Kidney (tissue), 14 donors: Measurements from ENCODE around the gene CPTP. TPM values are rescaled to one million over a fixed set of nuclear protein-coding genes. Genes with fewer than 3 reads are reported as not detected.

Source experiments
- DNase-seq, 5 donors: peaks; one replicate each; pipeline ENCODE4 v3.0.0-alpha.2; 2013 to 2020
- FAIRE-seq: peaks from 2 replicates; lab custom pipeline; 2012; peaks lifted over from hg19 to GRCh38; lab: Jason Lieb, UNC
- H3K27ac ChIP-seq, 2 donors: one replicate each; pipeline ENCODE4 v1.7.0; 2013; ENCODE audit warnings: low read depth in 2 of 2, low read length in 2 of 2, inconsistent platforms in 1 of 2
- H3K27me3 ChIP-seq: one replicate; pipeline ENCODE4 v1.7.1; 2013; ENCODE audit warnings: low read length, inconsistent platforms; ENCODE audit not compliant: control insufficient read depth, insufficient read depth
- H3K36me3 ChIP-seq, 3 donors: one replicate each; pipeline versions ENCODE4 v1.7.0 to v1.7.1; 2013; ENCODE audit warnings: low read length in 3 of 3, control low read depth in 1 of 3, inconsistent platforms in 1 of 3; ENCODE audit not compliant: insufficient read depth in 3 of 3, control insufficient read depth in 2 of 3
- H3K4me1 ChIP-seq, 3 donors: one replicate each; pipeline versions ENCODE4 v1.7.0 to v1.7.1; 2013; ENCODE audit warnings: low read length in 3 of 3, inconsistent platforms in 1 of 3, low read depth in 1 of 3; ENCODE audit not compliant: control insufficient read depth in 2 of 3, insufficient read depth in 2 of 3
- H3K4me3 ChIP-seq, 3 donors: one replicate each; pipeline versions ENCODE4 v1.7.0 to v1.8.1; 2013; ENCODE audit warnings: low read length in 3 of 3, control low read depth in 1 of 3, inconsistent platforms in 1 of 3
- H3K9ac ChIP-seq, 3 donors: one replicate each; pipeline versions ENCODE4 v1.7.0 to v1.7.1; 2013; ENCODE audit warnings: low read length in 3 of 3, control low read depth in 1 of 3, inconsistent platforms in 1 of 3
- H3K9me3 ChIP-seq, 3 donors: one replicate each; pipeline versions ENCODE4 v1.7.0 to v1.7.1; 2013; ENCODE audit warnings: low read length in 3 of 3, control low read depth in 1 of 3, inconsistent platforms in 1 of 3; ENCODE audit not compliant: control insufficient read depth in 2 of 3, insufficient read depth in 1 of 3
- CTCF ChIP-seq: IDR thresholded peaks from 3 replicates; pipeline ENCODE4 v1.5.1; 2012; ENCODE audit warnings: mild to moderate bottlenecking, moderate library complexity, borderline replicate concordance; ENCODE audit not compliant: insufficient read depth; ENCODE audit errors: extremely low read depth
- intact Hi-C: fragments of 100-400 bp; cut with DNase I; formaldehyde crosslinking; loops from one replicate; pipeline ENCODE4 v1.11.1; 2022
- polyA plus RNA-seq: library from polyadenylated mRNA; stranded (reverse); fragments of 350-450 nt; fragmentation: Illumina TruSeq; extraction: RNeasy Lipid Tissue Mini Kit (QIAGEN cat#74804); gene quantifications from one replicate; pipeline ENCODE4 v1.2.3, GENCODE V29; 2014; ENCODE audit warnings: low read depth, low replicate concordance; ENCODE audit not compliant: insufficient read depth
- total RNA-seq: library from RNA; stranded (reverse); fragmentation: NEBNext Ultra II Directional; extraction: Animal tissue kit (Norgen Biotek cat#: 25700); gene quantifications from one replicate; pipeline ENCODE4 v1.2.1, GENCODE V29; 2021
- donor health status: control.
- donor health status: control.
- donor health status: control.
- donor health status: control.
- donor health status: control.
- donor health status: DM: yes; HTN: yes; CAD: no.
- donor health status: Normal renal cell carcinoma (clear cell type).

The CPTP gene
- total and polyA plus RNA-seq, 2 donors from 2014 or later, result 21.9 to 51.5 TPM

DNA sequence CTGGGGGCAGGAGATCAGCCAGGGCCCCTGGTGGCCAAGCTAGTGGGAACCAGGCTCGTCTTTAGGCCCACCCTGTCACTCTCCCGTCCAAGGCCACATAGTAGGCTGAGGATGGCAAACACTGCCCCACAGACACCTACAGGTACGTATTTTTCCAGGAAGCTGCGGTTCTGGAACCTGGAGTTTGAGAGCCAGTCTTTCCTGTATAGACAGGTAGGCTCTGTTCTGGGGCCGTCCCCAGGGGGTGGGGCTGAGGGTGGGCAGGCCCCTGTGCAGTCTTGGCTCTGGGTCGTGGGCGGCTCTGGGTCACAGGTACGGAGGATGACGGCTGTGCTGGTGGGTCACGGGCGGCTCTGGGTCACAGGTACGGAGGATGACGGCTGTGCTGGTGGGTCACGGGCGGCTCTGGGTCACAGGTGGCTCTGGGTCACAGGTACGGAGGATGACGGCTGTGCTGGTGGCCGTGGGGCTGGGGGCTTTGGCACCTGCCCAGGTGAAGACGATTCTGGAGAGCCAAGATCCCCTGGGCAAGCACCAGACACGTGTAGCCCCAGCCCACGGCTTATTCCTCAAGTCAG is 14.0 kb upstream of the CPTP start:
- peaks cover 0 to 15% (median 11%) of the 10 kb centered on the region in 3 donors for H3K36me3 ChIP-seq
- H3K27me3 ChIP-seq, result no peaks in the 10 kb centered on the region
- no peak overlapping the region for H3K27ac ChIP-seq
- H3K9ac ChIP-seq, result no peak overlapping the region
- TF ChIP-seq CTCF, result no peak
- DNase-seq (no peak), FAIRE-seq (no peak)
- H3K4me3 ChIP-seq, result no peak overlapping the region
- no peaks in the 10 kb centered on the region for H3K9me3 ChIP-seq
- intact Hi-C loops, result no loop called here
- peaks cover 0 to 23% (median 12%) of the 10 kb centered on the region in 3 donors for H3K4me1 ChIP-seq

- no peaks in the 10 kb centered on the region for H3K9me3 ChIP-seq
- no peak overlapping the region for H3K9ac ChIP-seq
- no peak for TF ChIP-seq CTCF
- no peak overlapping the region for H3K27ac ChIP-seq
- DNase-seq (no peak), FAIRE-seq (no peak)
- H3K36me3 ChIP-seq, result peaks cover 0 to 15% (median 11%) of the 10 kb centered on the region in 3 donors
- peaks cover 0 to 15% (median 7%) of the 10 kb centered on the region in 3 donors for H3K4me1 ChIP-seq
- H3K4me3 ChIP-seq, result no peak overlapping the region
- no peaks in the 10 kb centered on the region for H3K27me3 ChIP-seq
- intact Hi-C loops, result no loop called here
Measured at GRCh38 chr1:1311107-1312104, 13.2 kb upstream of the CPTP start.

- intact Hi-C loops, result no loop called here
- FAIRE-seq, result no peak
Measured at GRCh38 chr1:1312450-1313314, 11.9 kb upstream of the CPTP start.

More at GRCh38 chr1:1312450-1313314, 11.9 kb upstream of the CPTP start:
- no peak for DNase-seq
- Histone ChIP-seq H3K36me3 (peaks cover 0 to 15% (median 11%) of the 10 kb centered on the region in 3 donors), H3K27ac (no peak overlapping the region), H3K9me3 (no peaks in the 10 kb centered on the region), H3K4me1 (peaks cover 0 to 6% (median 0%) of the 10 kb centered on the region in 3 donors), H3K27me3 (no peaks in the 10 kb centered on the region), H3K4me3 (no peak overlapping the region), H3K9ac (no peak overlapping the region)
- TF ChIP-seq CTCF, result no peak
